Stimulated activated CD8-positive, alpha-beta memory T cell treated with anti-CD3 and anti-CD28 coated beads, Interleukin-12 subunit alpha, Interleukin-12 subunit beta, amount 100 ng/mL, for 24 hours (primary cell): ENCODE data around the gene FBXW9.
A peak's percentile ranks its signal among the peaks of the same experiment; 100 is the strongest.
"Not testable (repeated sequence)": the region's sequence is repeated elsewhere in the genome, so short reads cannot be mapped to it uniquely, and the experiment has no call there.

ENCODE experiments used
- DNase-seq: peaks from one replicate; pipeline ENCODE4 v3.0.0-alpha.2; 2020; ENCODE audit errors: extremely low read depth

Gene FBXW9

GRCh38 chr19:12696366-12697335 lies at the start of gene FBXW9:
Gene FBXW9 (minus strand): TSS chr19:12696631. CDS start chr19:12696581, 50 bp downstream.
- peak; percentile 92 for DNase-seq

GRCh38 chr19:12745166-12745897 lies 48.9 kb upstream of the FBXW9 start:
- DNase-seq = no peak

GRCh38 chr19:12737835-12738351 lies 41.5 kb upstream of the FBXW9 start:
- no peak for DNase-seq

GRCh38 chr19:12736995-12737834 lies 40.8 kb upstream of the FBXW9 start, which contains the start of gene GET3:
Gene GET3 (plus strand): TSS chr19:12737497. CDS start chr19:12737506, 9 bp downstream.
- DNase-seq = peak; percentile 58

GRCh38 chr19:12733369-12734214 lies 37.2 kb upstream of the FBXW9 start:
- DNase-seq = no peak

GRCh38 chr19:12731337-12731736 lies 34.9 kb upstream of the FBXW9 start:
- DNase-seq = no peak

- DNase-seq = no peak
Measured at GRCh38 chr19:12730064-12730463, 33.6 kb upstream of the FBXW9 start.

- no peak for DNase-seq
Measured at GRCh38 chr19:12727745-12728433, 31.5 kb upstream of the FBXW9 start.

GRCh38 chr19:12726988-12727316 lies 30.5 kb upstream of the FBXW9 start:
- no peak for DNase-seq

GRCh38 chr19:12725612-12726011 lies 29.2 kb upstream of the FBXW9 start:
- not testable (repeated sequence) for DNase-seq

GRCh38 chr19:12723641-12724426 lies 27.4 kb upstream of the FBXW9 start, which contains the start of gene TNPO2:
Gene TNPO2 (minus strand): TSS chr19:12723932. CDS start chr19:12720977, 2,955 bp downstream.
- DNase-seq = no peak

- DNase-seq = no peak
Measured at GRCh38 chr19:12723381-12723640, 26.9 kb upstream of the FBXW9 start.

- peak; percentile 84 for DNase-seq
Measured at GRCh38 chr19:12722566-12723380, 26.3 kb upstream of the FBXW9 start.

- DNase-seq = no peak
Measured at GRCh38 chr19:12721656-12722565, 25.5 kb upstream of the FBXW9 start.

GRCh38 chr19:12720851-12721655 lies 24.6 kb upstream of the FBXW9 start:
- no peak for DNase-seq

GRCh38 chr19:12720296-12720695 lies 23.9 kb upstream of the FBXW9 start:
- DNase-seq = no peak

- no peak for DNase-seq
Measured at GRCh38 chr19:12715929-12716328, 19.5 kb upstream of the FBXW9 start.
